Activated CD4-positive, alpha-beta T cell treated with anti-CD3 and anti-CD28 coated beads, Interleukin-2, Interleukin-4, amounts not matched to agents 100 ng/mL and 50 ng/mL, durations not matched to agents 16 hours and 8 hours (primary cell): ENCODE data around the gene MRPS18A.

Experiments used
- DNase-seq: peaks from one replicate; pipeline ENCODE4 v3.0.0-alpha.2; 2020; ENCODE audit warnings: low spot score

MRPS18A gene

DNA sequence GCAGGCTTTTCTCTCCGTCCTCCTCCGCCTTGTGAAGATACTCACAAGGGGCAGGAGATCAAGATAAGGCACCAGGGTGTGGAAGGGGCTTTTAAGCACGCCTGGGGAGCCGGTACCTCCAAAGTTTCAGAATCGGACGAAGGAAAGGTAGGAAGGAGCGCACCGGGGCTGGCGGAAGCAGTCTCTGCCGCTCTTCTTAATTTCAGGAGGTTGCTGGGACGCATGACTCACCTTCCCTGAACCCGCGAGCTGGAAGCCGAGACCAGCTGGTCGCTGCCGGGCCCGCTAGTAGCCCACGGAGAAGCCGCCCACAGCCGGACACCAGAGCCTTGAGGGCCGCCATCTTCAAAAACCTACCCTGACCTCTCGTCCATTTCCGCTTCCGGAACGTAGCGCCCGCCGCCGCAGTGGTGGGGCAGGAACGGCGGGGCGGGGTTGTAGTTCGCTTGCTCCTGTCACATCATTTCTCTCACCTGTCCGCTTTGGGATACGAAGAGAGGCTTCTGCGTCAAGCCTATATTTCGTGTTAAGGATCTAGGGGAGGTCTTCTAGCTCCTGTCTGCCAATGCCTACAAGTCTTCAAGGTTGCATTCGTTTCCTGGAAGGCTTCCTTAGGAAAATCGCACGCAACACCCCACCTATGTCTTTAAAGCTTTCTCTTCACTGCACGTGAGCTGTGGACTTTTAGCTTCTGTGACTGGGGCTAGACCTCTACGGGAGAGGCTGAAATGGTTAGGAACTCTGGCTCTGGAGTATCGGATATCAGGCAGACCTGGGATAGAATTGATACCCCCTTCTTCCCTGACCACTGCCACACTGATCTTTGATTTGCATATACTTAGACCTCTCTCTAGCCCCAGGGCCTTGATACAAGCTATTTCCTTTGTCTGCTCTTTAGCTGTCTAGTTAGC is at the start of gene MRPS18A:
Gene MRPS18A (minus strand): TSS at position 355 of the 911 bp plus-strand sequence. CDS start 12 bp downstream, at position 343.
- DNase-seq, result peak; percentile 86

DNA sequence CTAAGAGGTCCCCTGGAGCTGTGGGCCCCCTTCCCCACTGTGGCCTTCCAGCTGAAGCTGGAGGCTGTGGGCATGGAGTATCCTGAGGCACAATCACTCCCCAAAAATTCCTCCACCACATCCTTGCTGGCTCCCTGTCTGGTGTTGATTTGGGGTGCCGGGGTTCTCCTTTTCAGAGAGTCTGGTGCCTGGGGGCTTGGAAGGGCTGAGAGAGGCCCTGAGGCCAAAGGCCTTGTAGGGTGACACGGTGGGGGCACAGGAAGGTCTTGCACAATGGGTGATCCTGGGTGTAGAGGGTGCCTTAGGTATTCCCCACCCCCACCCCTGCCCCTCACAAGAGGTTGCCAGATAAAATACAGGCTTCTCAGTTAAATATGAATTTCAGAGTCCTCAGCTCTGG is 49.3 kb upstream of the MRPS18A start:
- DNase-seq, result no peak

- no peak for DNase-seq
Observed at GRCh38 chr6:43736211-43736786, 48.7 kb upstream of the MRPS18A start.

DNA sequence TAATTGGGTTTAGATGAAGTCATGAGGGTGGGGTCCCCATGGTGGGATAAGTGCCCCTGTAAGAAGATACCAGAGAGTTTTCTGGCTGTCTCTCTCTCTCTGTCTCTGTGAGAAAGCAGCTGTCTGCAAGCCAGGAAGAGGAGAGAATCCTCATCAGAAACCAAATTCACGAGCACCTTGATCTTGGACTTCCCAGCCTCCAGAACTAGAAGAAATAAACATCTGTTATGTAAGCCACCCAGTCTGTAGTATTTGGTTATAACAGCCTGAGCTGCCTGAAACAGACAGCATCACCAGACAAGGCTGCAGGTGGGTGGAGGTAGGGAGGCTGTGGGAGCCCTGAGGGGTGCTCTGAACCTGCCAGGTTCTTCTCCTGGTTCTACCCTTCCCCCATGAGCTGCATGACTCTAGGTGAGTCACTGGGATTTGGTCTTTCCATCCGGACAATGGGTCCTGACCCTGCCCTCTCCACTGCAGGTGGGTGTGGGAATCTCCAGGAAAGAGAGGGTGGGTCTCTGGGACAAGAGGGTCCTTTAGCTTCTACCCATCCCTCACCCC is 48.1 kb upstream of the MRPS18A start:
- DNase-seq, result no peak

DNA sequence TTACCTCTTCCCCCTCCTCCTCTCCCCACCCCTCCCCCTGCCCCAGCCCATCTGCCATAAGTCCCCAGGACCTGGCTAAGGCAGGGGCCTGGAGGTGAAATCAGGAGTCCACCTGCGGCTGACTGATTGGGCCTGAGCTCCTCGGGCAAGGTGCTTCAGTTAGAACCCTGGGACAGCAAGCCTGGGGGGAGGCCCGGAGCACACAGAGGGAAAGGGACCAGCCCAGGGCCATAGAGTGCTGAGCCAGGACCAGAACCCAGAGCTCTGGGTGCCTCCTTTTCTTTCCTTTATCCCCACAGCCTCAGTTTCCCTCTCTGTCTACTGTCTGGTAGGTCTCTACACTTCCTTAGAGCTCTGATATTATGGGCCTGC is 46.7 kb upstream of the MRPS18A start:
- no peak for DNase-seq

- peak; percentile 9 for DNase-seq
Observed at GRCh38 chr6:43733471-43734293, 46.1 kb upstream of the MRPS18A start.

- no peak for DNase-seq
Observed at GRCh38 chr6:43730634-43731033, 43.0 kb upstream of the MRPS18A start.

DNA sequence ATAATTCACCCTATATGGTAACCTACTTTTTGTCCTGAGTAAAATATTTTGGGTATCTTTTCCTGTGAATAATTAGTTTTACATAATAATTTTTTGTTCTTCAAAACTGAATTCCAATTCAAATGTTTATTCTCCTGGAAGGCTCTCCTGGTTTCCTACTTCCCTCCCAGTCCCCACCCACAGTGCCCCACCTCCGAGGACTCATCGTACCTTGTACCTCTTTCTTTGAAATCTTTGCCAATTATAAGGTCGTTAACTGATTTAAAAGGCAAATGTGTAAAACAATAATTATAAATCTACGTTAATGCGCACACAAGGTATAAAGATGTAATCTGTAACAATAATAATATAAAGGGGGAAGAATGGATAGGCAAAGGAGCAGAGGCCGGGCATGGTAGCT is 41.9 kb upstream of the MRPS18A start:
- DNase-seq, result no peak

DNA sequence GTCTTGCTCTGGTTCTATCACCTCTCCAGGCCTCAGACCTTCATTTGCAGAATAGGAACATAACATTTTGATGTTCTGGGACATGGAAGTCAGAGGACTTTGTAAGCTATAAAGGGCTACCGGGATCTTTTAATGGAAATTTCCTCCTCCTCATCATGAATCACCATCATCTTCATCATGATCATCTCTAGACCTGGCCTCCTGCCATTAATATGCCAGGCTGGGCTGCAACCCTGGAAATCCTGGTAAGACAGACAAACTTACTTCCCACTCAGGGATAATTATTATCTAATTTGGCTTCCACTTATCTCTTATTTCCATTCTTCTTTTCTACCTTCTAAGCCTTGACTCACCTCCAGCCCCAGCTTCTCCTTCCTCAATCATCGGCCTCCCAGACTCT is 41.0 kb upstream of the MRPS18A start:
- no peak for DNase-seq

GRCh38 chr6:43727634-43728033 is 40.0 kb upstream of the MRPS18A start:
- DNase-seq, result no peak

DNA sequence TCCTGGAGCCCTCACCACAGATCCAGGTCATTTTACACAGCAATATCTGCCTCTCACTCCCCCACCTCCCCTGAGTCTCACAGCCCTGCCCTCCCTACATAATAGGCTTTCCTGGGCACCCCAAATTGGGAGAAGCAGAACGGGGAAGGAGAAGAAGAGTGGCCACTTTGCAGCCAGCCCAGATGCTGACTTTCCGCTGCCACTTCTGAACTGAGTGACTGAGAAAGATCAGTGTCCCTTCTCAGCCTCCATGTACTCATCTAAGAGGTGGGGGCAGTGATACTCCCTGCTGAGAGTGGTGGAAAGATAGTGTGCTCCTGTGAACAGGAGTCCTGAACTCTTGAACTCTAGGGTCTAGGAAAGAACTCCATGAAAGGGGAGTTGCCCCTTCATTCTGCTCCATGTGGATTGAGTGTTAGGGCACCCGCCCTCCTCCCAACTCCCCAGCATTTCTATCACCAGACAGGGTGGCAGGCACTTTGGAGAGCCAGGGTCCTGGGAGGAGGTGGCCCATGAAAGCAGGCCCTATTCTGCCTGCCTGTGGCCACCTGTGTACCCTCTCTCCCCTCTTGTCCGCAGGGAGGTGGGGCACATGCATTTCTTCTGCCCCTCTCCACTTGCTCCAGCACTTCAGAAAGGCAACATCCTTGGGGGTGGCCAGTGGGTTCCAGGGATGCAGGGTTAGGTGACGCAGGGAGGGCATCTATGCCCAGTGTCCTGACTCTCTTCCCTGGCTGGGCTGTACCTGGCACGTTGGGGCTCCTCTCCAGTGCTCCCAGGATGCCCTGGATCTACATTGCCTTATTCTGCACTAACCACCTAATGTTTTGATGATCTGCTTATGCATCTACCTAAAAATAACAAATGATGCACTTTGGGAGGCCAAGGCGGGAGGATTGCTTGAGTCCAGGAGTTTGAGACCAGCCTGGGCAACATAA is 38.3 kb upstream of the MRPS18A start:
- no peak for DNase-seq

GRCh38 chr6:43724914-43725642 is 37.5 kb upstream of the MRPS18A start:
- DNase-seq, result peak; percentile 71

- no peak for DNase-seq
Observed at GRCh38 chr6:43724354-43724753, 36.8 kb upstream of the MRPS18A start.

- DNase-seq, result peak; percentile 70
Observed at GRCh38 chr6:43723737-43724295, 36.2 kb upstream of the MRPS18A start.

- no peak for DNase-seq
Observed at GRCh38 chr6:43722920-43723545, 35.4 kb upstream of the MRPS18A start.

DNA sequence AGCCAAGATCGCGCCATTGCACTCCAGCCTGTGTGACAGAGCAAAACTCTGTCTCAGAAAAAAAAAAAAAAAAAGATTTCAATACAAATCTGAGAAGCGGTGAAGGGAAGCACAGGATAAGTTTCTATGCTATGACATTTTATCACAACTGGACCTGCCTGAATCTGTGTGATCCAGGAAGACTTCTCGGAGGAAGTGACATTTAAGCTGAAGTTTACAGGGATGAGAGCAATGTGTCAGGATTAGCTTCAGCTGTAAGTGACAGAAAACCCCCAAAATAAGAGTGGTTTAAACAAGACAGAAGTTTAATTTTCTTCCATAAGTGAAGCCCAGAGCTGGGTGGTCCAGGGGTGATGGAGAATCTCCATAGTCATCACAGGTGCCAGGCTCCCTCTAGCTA is 33.4 kb upstream of the MRPS18A start:
- DNase-seq, result no peak

- DNase-seq, result no peak
Observed at GRCh38 chr6:43719511-43719910, 31.9 kb upstream of the MRPS18A start.

- DNase-seq, result no peak
Observed at GRCh38 chr6:43718387-43719105, 31.0 kb upstream of the MRPS18A start.

GRCh38 chr6:43717822-43718221 is 30.2 kb upstream of the MRPS18A start:
- no peak for DNase-seq
